ENCODE measurements around the gene LRRK1. TPM values are rescaled to one million over a fixed set of nuclear protein-coding genes. Genes with fewer than 3 reads are reported as not detected.

Gene LRRK1
- total and polyA plus RNA-seq, 2 of the 4 experiments (the other 2 are of a cell fraction): 3.0 to 5.8 TPM

DNA sequence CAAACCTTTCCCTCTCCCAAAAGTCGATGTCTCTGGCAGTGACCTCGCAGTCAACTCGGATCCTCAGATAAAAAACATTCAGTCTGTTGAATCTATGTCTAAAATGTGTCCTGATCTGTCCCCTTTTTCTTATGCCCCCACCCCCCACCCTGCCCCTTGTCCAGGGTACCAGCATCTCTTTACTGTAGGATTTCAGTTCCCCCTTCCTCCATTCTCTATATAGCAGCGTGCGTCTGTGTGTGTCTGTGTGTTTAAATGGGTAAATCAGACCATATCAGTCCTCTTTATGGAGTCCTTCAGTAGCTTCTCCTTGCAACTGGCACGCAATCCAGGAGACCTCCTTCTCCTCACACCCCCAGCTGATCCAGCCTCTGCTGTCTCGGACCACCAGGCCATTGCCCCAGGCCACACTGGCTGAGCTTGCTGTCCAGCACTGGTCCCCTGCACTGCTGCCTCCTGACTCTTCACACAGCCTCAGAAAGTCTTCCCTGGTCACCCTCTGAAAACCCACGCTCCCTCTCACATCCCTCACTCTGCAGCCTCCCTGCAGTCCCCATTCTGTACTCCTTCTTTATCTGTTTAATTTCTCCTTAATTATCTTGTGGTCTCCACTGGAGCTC is 1.5 kb downstream of the LRRK1 start:
- H3K23ac ChIP-seq (ENCODE audit: low read depth, low read length): peak overlapping the region; percentile 85
- no peak overlapping the region for H2AFZ ChIP-seq (replicated peaks; ENCODE audit: low read length, poor library complexity)
- no peaks in the 10 kb centered on the region for H4K20me1 ChIP-seq (ENCODE audit: insufficient read depth, low read length)
- peaks cover 3% of the 10 kb centered on the region for H3K36me3 ChIP-seq (ENCODE audit: control insufficient read depth, insufficient read depth, low read length)
- peak overlapping the region; percentile 42 for H2AK9ac ChIP-seq (replicated peaks; ENCODE audit: low read depth, low read length, poor library complexity)
- 0 out of 2 replicates have a peak, but pooled peaks cover 4% of the 10 kb centered on the region for H3K9me1 ChIP-seq (ENCODE audit: insufficient read depth, low read length)
- no peak overlapping the region for H4K91ac ChIP-seq (ENCODE audit: insufficient read depth, low read depth, low read length)
- in situ Hi-C loops (cut with MboI; ENCODE audit: low sequenced_read_pairs) (loop anchor here (25.0 kb wide), 1 partner anchor 342 kb away; the partner anchor contains the start of gene CHSY1), intact Hi-C loops (cut with micrococcal nuclease) (no loop called here), dilution Hi-C loops (cut with HindIII; ENCODE audit: low sequenced_read_pairs, unreplicated experiment) (no loop called here)
- no peak overlapping the region for H3K27ac ChIP-seq (ENCODE audit: insufficient read depth, low read length)
- H4K5ac ChIP-seq (ENCODE audit: low read depth, low read length): no peak overlapping the region
- H2BK15ac ChIP-seq (ENCODE audit: low read depth, low read length): no peak overlapping the region
- H3K4me1 ChIP-seq (ENCODE audit: control insufficient read depth, insufficient read depth, low read length): no peaks in the 10 kb centered on the region; the same call in 1 of the 2 replicates
- TF ChIP-seq, protein P1, sequence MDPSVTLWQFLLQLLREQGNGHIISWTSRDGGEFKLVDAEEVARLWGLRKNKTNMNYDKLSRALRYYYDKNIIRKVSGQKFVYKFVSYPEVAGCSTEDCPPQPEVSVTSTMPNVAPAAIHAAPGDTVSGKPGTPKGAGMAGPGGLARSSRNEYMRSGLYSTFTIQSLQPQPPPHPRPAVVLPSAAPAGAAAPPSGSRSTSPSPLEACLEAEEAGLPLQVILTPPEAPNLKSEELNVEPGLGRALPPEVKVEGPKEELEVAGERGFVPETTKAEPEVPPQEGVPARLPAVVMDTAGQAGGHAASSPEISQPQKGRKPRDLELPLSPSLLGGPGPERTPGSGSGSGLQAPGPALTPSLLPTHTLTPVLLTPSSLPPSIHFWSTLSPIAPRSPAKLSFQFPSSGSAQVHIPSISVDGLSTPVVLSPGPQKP (IDR thresholded peaks at IDR 0.05; ENCODE audit: borderline replicate concordance, low read depth, low read length): no peak
- TF ChIP-seq, protein P2, sequence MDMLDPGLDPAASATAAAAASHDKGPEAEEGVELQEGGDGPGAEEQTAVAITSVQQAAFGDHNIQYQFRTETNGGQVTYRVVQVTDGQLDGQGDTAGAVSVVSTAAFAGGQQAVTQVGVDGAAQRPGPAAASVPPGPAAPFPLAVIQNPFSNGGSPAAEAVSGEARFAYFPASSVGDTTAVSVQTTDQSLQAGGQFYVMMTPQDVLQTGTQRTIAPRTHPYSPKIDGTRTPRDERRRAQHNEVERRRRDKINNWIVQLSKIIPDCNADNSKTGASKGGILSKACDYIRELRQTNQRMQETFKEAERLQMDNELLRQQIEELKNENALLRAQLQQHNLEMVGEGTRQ (IDR thresholded peaks at IDR 0.05; ENCODE audit: low read depth, low read length): no peak
- no peak for TF ChIP-seq NFE2L2 (IDR thresholded peaks at IDR 0.05; ENCODE audit: low read depth, low read length)
- no peak for TF ChIP-seq RFX5 (IDR thresholded peaks at IDR 0.05; ENCODE audit: low read depth, low read length)
- TF ChIP-seq, protein P3, sequence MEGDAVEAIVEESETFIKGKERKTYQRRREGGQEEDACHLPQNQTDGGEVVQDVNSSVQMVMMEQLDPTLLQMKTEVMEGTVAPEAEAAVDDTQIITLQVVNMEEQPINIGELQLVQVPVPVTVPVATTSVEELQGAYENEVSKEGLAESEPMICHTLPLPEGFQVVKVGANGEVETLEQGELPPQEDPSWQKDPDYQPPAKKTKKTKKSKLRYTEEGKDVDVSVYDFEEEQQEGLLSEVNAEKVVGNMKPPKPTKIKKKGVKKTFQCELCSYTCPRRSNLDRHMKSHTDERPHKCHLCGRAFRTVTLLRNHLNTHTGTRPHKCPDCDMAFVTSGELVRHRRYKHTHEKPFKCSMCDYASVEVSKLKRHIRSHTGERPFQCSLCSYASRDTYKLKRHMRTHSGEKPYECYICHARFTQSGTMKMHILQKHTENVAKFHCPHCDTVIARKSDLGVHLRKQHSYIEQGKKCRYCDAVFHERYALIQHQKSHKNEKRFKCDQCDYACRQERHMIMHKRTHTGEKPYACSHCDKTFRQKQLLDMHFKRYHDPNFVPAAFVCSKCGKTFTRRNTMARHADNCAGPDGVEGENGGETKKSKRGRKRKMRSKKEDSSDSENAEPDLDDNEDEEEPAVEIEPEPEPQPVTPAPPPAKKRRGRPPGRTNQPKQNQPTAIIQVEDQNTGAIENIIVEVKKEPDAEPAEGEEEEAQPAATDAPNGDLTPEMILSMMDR (conservative IDR thresholded peaks at IDR 0.05; ENCODE audit: low read depth, low read length): no peak
- no peak for TF ChIP-seq CEBPB (IDR thresholded peaks at IDR 0.05; ENCODE audit: low read depth, low read length)
- no peak for TF ChIP-seq RAD21 (IDR thresholded peaks at IDR 0.05; ENCODE audit: low read length)
- no peak for TF ChIP-seq MAFK (IDR thresholded peaks at IDR 0.05; ENCODE audit: low read depth, low read length)
- no peak for TF ChIP-seq MAZ (IDR thresholded peaks at IDR 0.05; ENCODE audit: borderline replicate concordance, low read depth, low read length)
- TF ChIP-seq MXI1 (IDR thresholded peaks at IDR 0.05; ENCODE audit: borderline replicate concordance, low read depth, low read length): no peak
- no peak for TF ChIP-seq BHLHE40 (IDR thresholded peaks at IDR 0.05; ENCODE audit: low read depth, low read length)
- TF ChIP-seq RCOR1 (IDR thresholded peaks at IDR 0.05; ENCODE audit: insufficient replicate concordance, low read length): no peak
- TF ChIP-seq SMC3 (IDR thresholded peaks at IDR 0.05; ENCODE audit: low read depth, low read length): no peak
- no peak for TF ChIP-seq FOS (IDR thresholded peaks at IDR 0.05; ENCODE audit: low read depth, low read length)
- no peak overlapping the region for H2AK5ac ChIP-seq (ENCODE audit: low read depth, low read length)
- H3K4ac ChIP-seq (ENCODE audit: low read depth, low read length): no peak overlapping the region
- POLR2A ChIA-PET (ENCODE audit: unreplicated experiment): no interaction called here
- H3K9me3 ChIP-seq (ENCODE audit: control insufficient read depth, insufficient read depth, low read length): no peaks in the 10 kb centered on the region
- DNase-seq (no peak), ATAC-seq (ENCODE audit: low read depth) (no peak)
- no peak overlapping the region for H3K4me2 ChIP-seq (ENCODE audit: low read depth, low read length)
- BruUV-seq (replicated peaks): no TSS peak
- no peak overlapping the region for H3K56ac ChIP-seq (ENCODE audit: extremely low read depth, insufficient read depth, low read length)
- peaks cover 16 to 28% of the 10 kb centered on the region in 2 experiments for H3K79me1 ChIP-seq (ENCODE audit: low read depth in 1 of 2, low read length in 2 of 2)
- H2BK120ac ChIP-seq (ENCODE audit: low read depth, low read length): no peak overlapping the region
- no peak overlapping the region for H3K4me3 ChIP-seq (ENCODE audit: insufficient read depth, low read depth, low read length)
- no peak overlapping the region for H4K8ac ChIP-seq (ENCODE audit: low read depth in 2 of 2, low read length in 2 of 2)
- no peak overlapping the region for H3K18ac ChIP-seq (ENCODE audit: low read depth, low read length)
- CTCF ChIA-PET: no interaction called here
- no peaks in the 10 kb centered on the region for H3K27me3 ChIP-seq (ENCODE audit: control insufficient read depth, insufficient read depth, low read length)
- H2BK5ac ChIP-seq (ENCODE audit: low read depth, low read length, poor library complexity, severe bottlenecking): no peak overlapping the region
- no peak overlapping the region for H2BK20ac ChIP-seq (ENCODE audit: low read depth, low read length)
- H3K9ac ChIP-seq (ENCODE audit: low read depth, low read length): no peak overlapping the region
- H3K14ac ChIP-seq (replicated peaks; ENCODE audit: low read depth, low read length): no peak overlapping the region
- WGBS, 2 experiments (ENCODE audit: extremely low coverage in 2 of 2, insufficient read length in 1 of 2): 75% methylated on average over 3 of the region's 8 CpGs; no CpG with 5 or more reads in 1 of the 2 experiments
